Liver (tissue), 9 donors: Measurements from ENCODE around the gene PLCB4. TPM values are rescaled to one million over a fixed set of nuclear protein-coding genes. Genes with fewer than 3 reads are reported as not detected.

ENCODE experiments used
- DNase-seq: peaks from one replicate; pipeline ENCODE4 v3.0.0-alpha.2; 2017; ENCODE audit warnings: low spot score
- H3K27ac ChIP-seq, 2 donors: one replicate each; pipeline ENCODE4 v1.7.0; 2013; ENCODE audit warnings: inconsistent platforms in 2 of 2, low read length in 2 of 2, control low read depth in 1 of 2, low read depth in 1 of 2, mild to moderate bottlenecking in 1 of 2
- H3K27me3 ChIP-seq, 4 donors: one replicate each; pipeline versions ENCODE4 v1.6.1 to v1.7.0; 2013; ENCODE audit warnings: low read length in 3 of 4, inconsistent platforms in 1 of 4, mild to moderate bottlenecking in 1 of 4, moderate library complexity in 1 of 4; ENCODE audit not compliant: control insufficient read depth in 4 of 4, insufficient read depth in 4 of 4
- H3K36me3 ChIP-seq, 4 donors: one replicate each; pipeline versions ENCODE4 v1.6.1 to v1.7.0; 2013; ENCODE audit warnings: low read length in 3 of 4, mild to moderate bottlenecking in 3 of 4, low read depth in 1 of 4, moderate library complexity in 1 of 4; ENCODE audit not compliant: control insufficient read depth in 4 of 4, insufficient read depth in 3 of 4
- H3K4me1 ChIP-seq, 4 donors: one replicate each; pipeline versions ENCODE4 v1.6.1 to v1.7.0; 2013; ENCODE audit warnings: low read length in 3 of 4, mild to moderate bottlenecking in 3 of 4, moderate library complexity in 1 of 4; ENCODE audit not compliant: control insufficient read depth in 4 of 4, insufficient read depth in 4 of 4
- H3K4me3 ChIP-seq, 3 donors: one replicate each; pipeline versions ENCODE4 v1.6.1 to v1.7.0; 2013; ENCODE audit warnings: low read length in 3 of 3, control low read depth in 1 of 3, low read depth in 1 of 3, mild to moderate bottlenecking in 1 of 3
- H3K9ac ChIP-seq, 2 donors: one replicate each; pipeline ENCODE4 v1.7.0; 2013; ENCODE audit warnings: low read length in 2 of 2, mild to moderate bottlenecking in 2 of 2, moderate library complexity in 2 of 2, control low read depth in 1 of 2, low read depth in 1 of 2
- H3K9me3 ChIP-seq, 4 donors: one replicate each; pipeline versions ENCODE4 v1.6.1 to v1.7.0; 2013; ENCODE audit warnings: low read length in 3 of 4; ENCODE audit not compliant: control insufficient read depth in 4 of 4
- CTCF ChIP-seq: fragments of 150-350 bp; IDR thresholded peaks from 2 replicates; pipeline ENCODE4 v1.5.1; 2017; ENCODE audit warnings: improper control_type of control experiment, low read depth, low read length; ENCODE audit not compliant: missing input control
- EGR1 ChIP-seq, 2 donors: IDR thresholded peaks; 2 replicates each; pipeline ENCODE4 v1.6.1; 2016 to 2018; ENCODE audit warnings: antibody characterized with exemption in 2 of 2, low read depth in 2 of 2
- FOXA1 ChIP-seq: IDR thresholded peaks from 2 replicates; pipeline ENCODE4 v1.6.1; 2016; ENCODE audit warnings: antibody characterized with exemption
- FOXA2 ChIP-seq: IDR thresholded peaks from 2 replicates; pipeline ENCODE4 v1.6.1; 2016; ENCODE audit warnings: antibody characterized with exemption
- GABPA ChIP-seq, 2 donors: IDR thresholded peaks in 1 of 2; conservative IDR thresholded peaks in 1 of 2; 2 replicates each; pipeline ENCODE4 v1.6.1; 2016; ENCODE audit warnings: antibody characterized with exemption in 2 of 2, mild to moderate bottlenecking in 1 of 2, moderate library complexity in 1 of 2
- HNF4A ChIP-seq, 2 donors: conservative IDR thresholded peaks; 2 replicates each; pipeline ENCODE4 v1.6.1; 2016; ENCODE audit warnings: antibody characterized with exemption in 2 of 2, mild to moderate bottlenecking in 2 of 2
- HNF4G ChIP-seq: IDR thresholded peaks from 2 replicates; pipeline ENCODE4 v1.6.1; 2016; ENCODE audit warnings: antibody characterized with exemption
- JUND ChIP-seq, 2 donors: IDR thresholded peaks; 2 replicates each; pipeline ENCODE4 v1.6.1; 2016; ENCODE audit warnings: antibody characterized with exemption in 2 of 2
- MAX ChIP-seq: IDR thresholded peaks from 2 replicates; pipeline ENCODE4 v1.6.1; 2016; ENCODE audit warnings: antibody characterized with exemption
- NR2F2 ChIP-seq: IDR thresholded peaks from 2 replicates; pipeline ENCODE4 v1.6.1; 2016; ENCODE audit warnings: antibody characterized with exemption
- RXRA ChIP-seq, 2 donors: IDR thresholded peaks; 2 replicates each; pipeline ENCODE4 v1.6.1; 2017 to 2018; ENCODE audit warnings: antibody characterized with exemption in 2 of 2, mild to moderate bottlenecking in 1 of 2
- SP1 ChIP-seq: IDR thresholded peaks from 2 replicates; pipeline ENCODE4 v1.6.1; 2018; ENCODE audit warnings: antibody characterized with exemption, mild to moderate bottlenecking
- TAF1 ChIP-seq: conservative IDR thresholded peaks from 2 replicates; pipeline ENCODE4 v1.6.1; 2016; ENCODE audit warnings: antibody characterized with exemption, mild to moderate bottlenecking
- YY1 ChIP-seq: IDR thresholded peaks from 2 replicates; pipeline ENCODE4 v1.6.1; 2016; ENCODE audit warnings: antibody characterized with exemption, mild to moderate bottlenecking
- WGBS: extraction: QIAGEN DNeasy Blood & Tissue Kit; methylation state at CpG from one replicate; pipeline ENCODE4 v1.1.7; 2013; 5-methylcytosine and 5-hydroxymethylcytosine counted together
- polyA plus RNA-seq, 2 donors: library from polyadenylated mRNA; stranded (reverse) in 1 of 2; unstranded in 1 of 2; fragments of 200-250 nt in 1 of 2; fragments of >200 nt in 1 of 2; fragmentation: Nextera tagmentation in 1 of 2; extraction: Ambion mirVana in 1 of 2; gene quantifications; one replicate each; pipeline versions ENCODE4 v1.2.1 to v1.2.3, GENCODE V29; 2013 to 2015
- total RNA-seq, 2 donors: library from RNA; depleted of rRNA; stranded (reverse); fragments of >200 nt; gene quantifications; one replicate each; pipeline ENCODE4 v1.2.3, GENCODE V29; 2014
- TF ChIP-seq, protein P1 (sequence below): IDR thresholded peaks from 2 replicates; pipeline ENCODE4 v1.6.1; 2016; ENCODE audit warnings: antibody characterized with exemption, mild to moderate bottlenecking
- TF ChIP-seq, protein P2 (sequence below): IDR thresholded peaks from 2 replicates; pipeline ENCODE4 v1.6.1; 2016; ENCODE audit warnings: antibody characterized with exemption
- donor health status: healthy.
- donor health status: healthy.
- donor health status: healthy.
- donor health status: healthy.
- donor health status: healthy.

PLCB4 gene
- total and polyA plus RNA-seq, 4 donors: 0.14 to 0.67 (median 0.30) TPM

- no peak overlapping the region for H3K9ac ChIP-seq
- TF ChIP-seq YY1 (no peak), CTCF (no peak), FOXA1 (no peak), FOXA2 (no peak), TAF1 (no peak), HNF4A (conservative IDR thresholded peaks at IDR 0.05) (no peak), JUND (IDR thresholded peaks at IDR 0.05) (no peak), NR2F2 (no peak)
- DNase-seq: no peak
- peaks cover 0 to 2% (median 0%) of the 10 kb centered on the region in 4 donors for H3K27me3 ChIP-seq
- 76% methylated on average over 2 of the region's 2 CpGs for WGBS
- H3K36me3 ChIP-seq: no peaks in the 10 kb centered on the region
- no peaks in the 10 kb centered on the region for H3K4me1 ChIP-seq
- H3K4me3 ChIP-seq: no peak overlapping the region
- no peak overlapping the region for H3K27ac ChIP-seq
- H3K9me3 ChIP-seq: no peaks in the 10 kb centered on the region
Measured at GRCh38 chr20:9146649-9147048, 77.8 kb downstream of the PLCB4 start.

DNA sequence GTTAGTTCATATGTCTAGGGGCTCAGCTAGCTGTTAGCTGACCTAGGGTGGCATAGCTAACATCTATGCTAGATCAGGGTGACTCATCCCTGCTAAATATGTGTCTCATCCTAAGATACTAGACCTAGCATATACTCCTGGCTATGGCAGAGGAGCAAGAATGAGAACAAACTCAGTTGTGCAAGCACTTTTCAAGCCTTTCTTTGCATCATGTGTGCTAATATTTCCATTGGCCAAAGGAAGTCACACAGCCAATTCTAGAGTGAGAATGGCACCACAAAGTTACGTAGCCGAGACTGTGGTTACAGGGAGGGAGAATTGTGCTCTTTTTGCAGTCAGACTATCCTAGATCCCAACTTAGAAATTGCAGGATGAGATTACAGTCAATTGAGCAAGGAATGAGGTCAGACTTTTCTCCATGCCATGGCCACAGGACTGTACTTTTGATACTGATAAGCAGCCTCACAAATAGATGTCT lies 78.7 kb downstream of the PLCB4 start:
- TF ChIP-seq HNF4G (no peak), SP1 (no peak), RXRA (IDR thresholded peaks at IDR 0.05) (no peak), EGR1 (IDR thresholded peaks at IDR 0.05; ENCODE audit: low read depth in 2 of 2) (no peak), CTCF (no peak), MAX (no peak), GABPA (IDR thresholded peaks at IDR 0.05 in 1 of 2, conservative IDR thresholded peaks at IDR 0.05 in 1 of 2) (no peak), FOXA2 (no peak), TAF1 (no peak), JUND (IDR thresholded peaks at IDR 0.05) (no peak), FOXA1 (no peak), YY1 (no peak)
- TF ChIP-seq, protein P1, sequence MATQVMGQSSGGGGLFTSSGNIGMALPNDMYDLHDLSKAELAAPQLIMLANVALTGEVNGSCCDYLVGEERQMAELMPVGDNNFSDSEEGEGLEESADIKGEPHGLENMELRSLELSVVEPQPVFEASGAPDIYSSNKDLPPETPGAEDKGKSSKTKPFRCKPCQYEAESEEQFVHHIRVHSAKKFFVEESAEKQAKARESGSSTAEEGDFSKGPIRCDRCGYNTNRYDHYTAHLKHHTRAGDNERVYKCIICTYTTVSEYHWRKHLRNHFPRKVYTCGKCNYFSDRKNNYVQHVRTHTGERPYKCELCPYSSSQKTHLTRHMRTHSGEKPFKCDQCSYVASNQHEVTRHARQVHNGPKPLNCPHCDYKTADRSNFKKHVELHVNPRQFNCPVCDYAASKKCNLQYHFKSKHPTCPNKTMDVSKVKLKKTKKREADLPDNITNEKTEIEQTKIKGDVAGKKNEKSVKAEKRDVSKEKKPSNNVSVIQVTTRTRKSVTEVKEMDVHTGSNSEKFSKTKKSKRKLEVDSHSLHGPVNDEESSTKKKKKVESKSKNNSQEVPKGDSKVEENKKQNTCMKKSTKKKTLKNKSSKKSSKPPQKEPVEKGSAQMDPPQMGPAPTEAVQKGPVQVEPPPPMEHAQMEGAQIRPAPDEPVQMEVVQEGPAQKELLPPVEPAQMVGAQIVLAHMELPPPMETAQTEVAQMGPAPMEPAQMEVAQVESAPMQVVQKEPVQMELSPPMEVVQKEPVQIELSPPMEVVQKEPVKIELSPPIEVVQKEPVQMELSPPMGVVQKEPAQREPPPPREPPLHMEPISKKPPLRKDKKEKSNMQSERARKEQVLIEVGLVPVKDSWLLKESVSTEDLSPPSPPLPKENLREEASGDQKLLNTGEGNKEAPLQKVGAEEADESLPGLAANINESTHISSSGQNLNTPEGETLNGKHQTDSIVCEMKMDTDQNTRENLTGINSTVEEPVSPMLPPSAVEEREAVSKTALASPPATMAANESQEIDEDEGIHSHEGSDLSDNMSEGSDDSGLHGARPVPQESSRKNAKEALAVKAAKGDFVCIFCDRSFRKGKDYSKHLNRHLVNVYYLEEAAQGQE: no peak
- TF ChIP-seq, protein P2, sequence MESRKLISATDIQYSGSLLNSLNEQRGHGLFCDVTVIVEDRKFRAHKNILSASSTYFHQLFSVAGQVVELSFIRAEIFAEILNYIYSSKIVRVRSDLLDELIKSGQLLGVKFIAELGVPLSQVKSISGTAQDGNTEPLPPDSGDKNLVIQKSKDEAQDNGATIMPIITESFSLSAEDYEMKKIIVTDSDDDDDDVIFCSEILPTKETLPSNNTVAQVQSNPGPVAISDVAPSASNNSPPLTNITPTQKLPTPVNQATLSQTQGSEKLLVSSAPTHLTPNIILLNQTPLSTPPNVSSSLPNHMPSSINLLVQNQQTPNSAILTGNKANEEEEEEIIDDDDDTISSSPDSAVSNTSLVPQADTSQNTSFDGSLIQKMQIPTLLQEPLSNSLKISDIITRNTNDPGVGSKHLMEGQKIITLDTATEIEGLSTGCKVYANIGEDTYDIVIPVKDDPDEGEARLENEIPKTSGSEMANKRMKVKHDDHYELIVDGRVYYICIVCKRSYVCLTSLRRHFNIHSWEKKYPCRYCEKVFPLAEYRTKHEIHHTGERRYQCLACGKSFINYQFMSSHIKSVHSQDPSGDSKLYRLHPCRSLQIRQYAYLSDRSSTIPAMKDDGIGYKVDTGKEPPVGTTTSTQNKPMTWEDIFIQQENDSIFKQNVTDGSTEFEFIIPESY: no peak
- Histone ChIP-seq H3K27me3 (peaks cover 0 to 2% (median 0%) of the 10 kb centered on the region in 4 donors), H3K27ac (no peak overlapping the region), H3K9me3 (peaks cover 0 to 5% (median 3%) of the 10 kb centered on the region in 4 donors), H3K36me3 (no peaks in the 10 kb centered on the region), H3K4me3 (no peak overlapping the region), H3K4me1 (no peaks in the 10 kb centered on the region), H3K9ac (no peak overlapping the region)
- DNase-seq: no peak
- WGBS: 80% methylated on average over 2 of the region's 2 CpGs
